HG02870 (cell line): ENCODE results near the gene FOXP1.

Experiments used
- ATAC-seq: cut with Tn5 transposase; IDR thresholded peaks from one replicate; pipeline ENCODE4 v1.9.1; 2021; ENCODE audit warnings: mild to moderate bottlenecking, moderate library complexity; ENCODE audit not compliant: unreplicated experiment

The FOXP1 gene

DNA sequence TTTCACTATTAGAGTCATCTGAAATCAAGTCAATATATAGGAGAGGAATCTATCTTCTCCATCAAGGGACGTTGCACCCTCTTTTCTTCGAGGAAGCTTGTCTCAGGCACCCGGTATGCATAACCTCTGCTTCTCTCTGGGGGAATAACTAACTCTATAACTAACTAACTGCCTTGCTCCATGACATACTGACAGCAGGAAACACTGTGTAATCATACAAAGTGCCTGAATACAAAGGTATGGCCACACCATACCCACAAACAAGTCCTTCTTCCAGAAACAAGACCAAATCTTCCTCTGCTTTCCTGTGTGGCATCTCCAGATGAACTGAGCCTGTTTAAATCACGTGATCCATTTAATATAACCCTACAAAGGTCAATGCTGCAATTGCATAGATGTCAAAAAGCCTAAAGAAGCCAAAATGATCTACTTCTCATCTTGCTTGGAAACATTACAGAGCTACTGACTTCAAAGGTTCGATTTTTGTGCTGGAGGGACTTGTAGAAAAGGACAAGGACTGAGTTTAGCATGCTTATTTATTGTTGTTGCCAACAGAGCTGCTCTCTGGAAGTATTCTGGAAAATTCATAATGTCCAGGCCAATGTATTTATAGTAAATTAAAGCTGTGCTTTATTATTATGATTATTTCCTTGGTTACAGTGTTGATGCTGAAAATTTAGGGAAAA, 380.5 kb downstream of the FOXP1 start:
- ATAC-seq: no peak

DNA sequence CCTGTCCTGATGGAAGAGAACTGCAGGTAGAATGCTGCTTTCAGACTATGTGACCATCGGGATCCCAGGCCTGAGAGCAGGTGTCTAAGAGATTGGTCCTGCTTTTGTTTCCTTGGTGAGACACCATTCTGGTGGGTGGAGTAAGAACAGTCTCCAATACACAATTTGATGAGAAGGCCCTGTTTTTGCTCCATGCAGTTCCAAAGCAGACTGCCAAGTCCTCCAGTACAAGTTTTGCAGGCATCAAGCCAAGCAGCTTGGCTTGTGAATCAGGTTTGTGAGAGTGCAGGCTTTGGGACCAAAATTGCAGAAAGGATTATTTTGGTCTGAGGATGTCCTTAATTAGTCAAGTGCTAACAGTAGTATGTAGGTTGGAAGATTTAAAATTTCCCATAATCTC, 381.6 kb downstream of the FOXP1 start:
- no peak for ATAC-seq

DNA sequence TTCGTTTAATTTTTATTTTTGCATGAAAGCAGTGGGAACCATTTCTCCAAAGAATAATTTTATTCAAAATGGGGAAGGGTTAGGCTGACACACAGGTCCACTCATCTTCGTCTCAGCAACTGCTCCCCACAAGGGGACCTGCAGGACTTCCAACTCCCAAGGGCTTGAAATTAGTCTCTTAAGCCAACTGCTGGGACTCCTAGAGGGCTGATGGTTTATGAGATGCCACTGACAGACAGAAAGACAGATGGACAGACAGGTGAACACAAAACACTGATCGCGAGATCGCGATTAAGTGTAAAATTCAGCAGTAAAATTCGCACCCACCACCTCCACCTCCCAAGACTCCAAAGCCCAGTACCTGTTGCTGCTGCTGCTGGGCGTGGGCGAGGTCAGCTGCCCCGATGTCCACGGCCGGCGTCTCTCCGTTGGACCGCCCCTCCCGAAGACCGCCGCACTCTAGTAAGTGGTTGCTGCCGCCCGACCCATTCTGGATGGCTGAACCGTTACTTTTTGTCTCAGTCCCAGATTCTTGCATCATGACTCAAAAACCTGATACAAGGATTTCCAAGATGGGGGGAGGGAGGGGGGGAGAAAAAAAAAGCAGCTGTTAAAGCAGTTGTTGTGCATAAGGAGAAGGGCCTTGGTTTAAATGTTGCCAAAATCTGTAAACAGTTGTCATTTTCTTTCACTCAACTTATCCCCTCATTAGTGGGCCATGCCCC, 385.5 kb downstream of the FOXP1 start:
- no peak for ATAC-seq

DNA sequence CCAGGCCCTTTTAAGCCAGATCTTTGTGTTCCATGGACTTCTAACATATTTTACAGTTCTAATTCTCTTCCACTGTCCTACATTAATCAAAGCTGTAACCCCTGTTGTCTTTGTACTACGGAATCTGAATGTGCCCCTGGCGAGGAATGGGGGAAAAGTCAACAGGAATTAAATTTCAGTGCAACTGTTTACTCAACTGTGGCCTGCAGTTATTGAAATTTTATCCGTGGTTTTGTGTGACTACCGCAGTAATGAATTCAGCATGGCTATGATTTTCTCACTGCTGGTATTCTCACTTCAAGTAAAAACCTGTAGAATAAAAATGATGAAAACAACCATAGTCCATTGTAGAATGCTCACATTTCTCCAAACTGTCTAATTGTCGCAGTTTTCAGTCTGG, 388.0 kb downstream of the FOXP1 start:
- ATAC-seq: no peak

DNA sequence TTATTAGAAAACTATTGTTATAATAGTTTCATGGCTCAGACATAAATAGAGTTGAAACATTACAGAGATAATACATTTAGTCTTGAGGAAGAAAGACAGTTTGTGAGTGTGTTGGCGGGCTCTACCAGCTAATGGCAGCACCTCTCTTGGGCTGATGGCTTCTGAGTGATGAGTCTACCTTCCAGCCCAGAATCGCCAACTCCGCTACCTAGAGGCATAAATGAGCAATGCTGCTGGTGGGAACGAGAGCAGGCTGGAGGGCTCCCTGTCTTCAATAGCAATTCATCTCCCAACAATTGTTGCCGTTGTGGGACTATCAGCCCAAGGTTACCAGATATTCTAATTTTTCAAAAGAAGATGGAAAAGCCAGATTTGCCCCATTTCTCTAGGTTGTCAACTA, 388.7 kb downstream of the FOXP1 start:
- no peak for ATAC-seq

DNA sequence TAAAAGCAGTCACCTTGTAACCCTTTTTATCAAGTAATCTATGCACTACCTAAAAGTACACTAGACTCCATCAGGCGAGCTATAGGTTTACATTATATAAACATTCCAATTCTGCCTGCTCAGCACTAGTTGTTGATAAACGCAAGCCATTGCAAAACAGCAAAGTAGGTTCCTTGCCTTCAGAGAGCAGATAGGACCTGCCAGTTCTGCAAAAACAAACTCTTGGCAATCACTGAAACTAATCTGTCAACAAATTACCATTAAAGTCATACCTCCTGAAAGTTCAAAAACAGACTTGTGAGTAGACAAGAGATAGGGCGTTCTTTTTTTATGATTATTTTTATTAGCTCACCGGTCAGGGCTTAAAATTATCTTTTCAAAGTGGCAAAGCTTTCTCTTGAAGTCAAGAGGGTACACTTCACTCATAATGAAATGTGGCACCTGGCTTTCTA, 392.5 kb downstream of the FOXP1 start:
- ATAC-seq: no peak

DNA sequence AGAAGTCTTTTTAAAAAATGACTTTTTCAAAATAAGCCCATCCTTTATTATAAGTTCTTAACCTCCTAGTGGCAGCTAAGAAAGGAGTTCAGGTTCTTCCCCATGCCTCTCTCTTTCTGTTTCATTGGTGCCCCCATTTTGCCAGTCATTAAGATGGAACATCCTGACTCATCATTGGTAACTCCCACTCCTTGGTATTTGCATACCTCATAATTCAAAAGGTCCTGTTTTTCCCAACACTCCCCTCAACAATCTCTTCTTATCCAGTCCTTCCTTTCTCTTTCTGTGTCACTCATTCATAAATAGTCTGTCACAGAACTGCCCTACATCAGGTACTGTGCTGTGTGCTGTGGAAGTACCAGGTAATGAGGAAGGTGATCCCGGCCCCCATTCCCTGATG, 394.0 kb downstream of the FOXP1 start:
- ATAC-seq: no peak

DNA sequence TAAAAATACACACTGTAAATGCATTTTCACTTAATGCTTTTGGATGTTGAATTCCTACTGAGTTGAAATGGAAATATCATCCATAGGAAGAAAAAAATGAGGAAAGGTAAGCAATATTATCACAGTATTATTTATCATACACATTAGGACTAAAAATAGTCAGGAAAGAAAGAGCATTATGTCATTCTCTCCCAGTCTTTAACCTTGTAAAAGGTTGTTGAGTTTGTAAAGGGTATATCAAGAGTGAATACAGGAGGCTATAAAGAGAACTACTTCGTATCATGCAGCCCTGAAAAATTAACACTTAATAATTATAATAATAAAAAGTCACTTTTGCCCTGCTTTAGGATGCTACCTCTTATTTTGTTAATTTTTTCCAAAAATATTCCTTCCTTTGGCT, 395.8 kb downstream of the FOXP1 start:
- ATAC-seq: no peak

DNA sequence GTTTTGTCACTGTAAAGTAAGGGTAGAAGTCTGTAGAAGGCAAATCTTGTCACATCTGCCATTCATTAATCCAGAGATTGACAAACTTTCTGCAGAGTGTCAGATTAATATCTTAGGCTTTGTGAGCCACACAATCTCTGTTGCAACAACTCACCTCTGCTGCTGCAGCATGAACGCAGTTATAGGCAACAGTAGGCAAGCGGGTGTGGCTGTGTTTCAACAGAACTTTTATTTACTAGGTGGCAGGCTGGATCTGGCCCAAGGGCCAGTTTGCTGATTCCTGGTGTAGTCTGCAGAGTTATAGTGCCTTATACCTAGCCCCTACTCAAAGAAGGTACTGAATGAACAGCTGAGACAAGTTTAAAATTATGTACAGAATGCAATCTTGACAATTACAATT, 396.7 kb downstream of the FOXP1 start:
- ATAC-seq: no peak

DNA sequence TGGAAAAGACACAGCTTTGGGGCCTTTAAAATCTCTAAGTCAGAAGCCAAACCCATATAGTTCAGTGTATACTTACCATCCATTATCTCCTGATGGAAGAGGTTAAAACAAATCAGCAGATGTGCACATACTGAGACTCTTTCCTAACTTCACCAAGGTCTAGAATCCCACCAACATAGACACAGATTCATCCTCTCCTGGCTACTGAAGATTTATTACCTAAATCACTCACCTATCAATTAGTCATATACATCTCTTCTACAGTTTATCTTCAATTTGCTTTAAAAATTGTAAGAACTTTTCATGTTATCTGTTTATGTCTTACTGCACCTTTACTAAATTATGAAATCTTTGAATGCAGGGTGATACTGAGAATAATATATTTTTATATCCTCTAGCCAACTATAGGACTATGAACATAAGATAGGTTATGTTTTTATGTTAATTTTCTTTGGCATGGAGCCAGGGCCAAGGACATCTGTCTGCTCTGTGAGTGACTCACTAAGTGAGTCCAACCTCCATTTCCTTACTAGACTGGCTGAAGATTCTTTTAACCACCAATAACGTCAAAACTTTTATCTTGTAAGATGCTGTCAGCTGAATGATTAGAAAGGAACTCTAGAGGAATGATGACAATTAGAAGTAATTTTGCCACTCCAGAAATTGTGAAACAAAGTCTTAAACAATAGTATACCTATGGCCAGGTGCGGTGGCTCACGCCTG, 397.6 kb downstream of the FOXP1 start:
- ATAC-seq: no peak

DNA sequence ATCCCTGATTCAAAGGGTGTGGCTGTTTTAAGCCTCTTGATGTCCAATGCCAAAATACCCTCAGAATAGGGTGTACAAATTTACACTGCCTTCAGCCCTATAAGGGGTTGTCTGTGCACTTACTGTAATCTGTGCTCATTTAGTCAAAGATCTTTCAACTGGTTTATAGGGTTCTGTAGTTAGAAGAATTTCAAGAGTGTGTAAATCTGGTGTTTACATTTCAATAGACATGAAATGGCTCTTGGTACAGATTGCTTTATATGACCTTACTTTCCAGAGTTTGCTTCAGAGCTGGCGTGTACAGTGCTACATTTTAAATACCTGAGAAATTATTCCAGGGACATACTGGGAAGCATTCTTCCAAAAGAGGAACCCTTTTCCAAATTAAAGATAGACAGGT, 399.3 kb downstream of the FOXP1 start:
- ATAC-seq: no peak

DNA sequence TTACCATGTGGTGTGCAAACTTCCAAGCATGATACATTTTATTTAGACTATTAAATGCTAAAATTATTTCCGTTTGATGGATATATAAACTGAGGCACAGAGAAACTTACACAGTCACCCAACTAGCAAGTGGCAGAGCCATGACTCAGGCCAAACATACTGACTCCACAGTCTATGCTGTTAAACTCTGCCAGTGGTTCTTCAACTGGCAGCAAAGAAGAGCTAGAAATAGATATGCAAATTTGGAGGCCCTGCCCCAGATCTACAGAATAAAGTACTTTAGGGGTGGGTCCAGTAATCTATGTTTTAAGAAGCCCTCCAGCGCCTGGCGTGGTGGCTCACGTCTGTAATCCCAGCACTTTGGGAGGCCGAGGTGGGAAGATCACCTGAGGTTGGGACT, 400.0 kb downstream of the FOXP1 start:
- no peak for ATAC-seq

DNA sequence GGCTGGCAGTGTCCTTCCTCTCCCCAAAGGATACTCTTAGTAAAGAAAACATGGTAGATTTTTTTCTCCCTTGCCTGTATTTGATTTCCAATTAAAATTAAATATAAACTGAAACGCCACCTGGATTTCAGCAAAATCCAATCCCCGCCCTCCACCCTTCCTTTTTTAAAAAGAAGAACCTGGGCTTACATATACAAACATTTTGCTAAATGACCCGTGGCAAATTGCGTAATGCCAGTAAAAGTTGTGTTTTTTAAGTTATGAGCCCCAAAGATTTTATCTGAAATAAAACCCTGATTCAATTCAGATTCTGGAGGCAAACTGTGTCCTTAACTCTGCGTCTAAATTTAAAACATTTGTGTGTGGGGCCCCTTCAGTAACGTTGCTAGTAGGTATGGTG, 403.0 kb downstream of the FOXP1 start:
- ATAC-seq: no peak

DNA sequence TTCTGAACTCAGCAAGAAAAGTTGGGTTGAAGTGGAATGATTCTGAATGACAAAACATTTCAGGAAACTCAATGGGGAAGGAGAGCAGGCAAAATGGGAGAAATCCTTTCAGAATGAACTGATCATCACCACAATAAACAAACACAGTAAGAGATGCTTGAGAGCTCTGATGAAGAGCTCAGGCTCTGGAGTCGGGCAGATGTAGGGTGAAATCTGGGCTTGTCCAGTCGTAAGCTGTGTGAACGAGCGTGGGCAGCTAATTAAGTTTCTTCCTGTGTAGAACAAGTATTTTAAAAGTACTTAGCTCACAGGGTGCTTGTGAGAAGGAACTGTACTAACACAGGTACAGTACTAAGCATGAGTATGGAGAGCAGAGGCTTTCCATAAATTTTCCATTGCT, 406.2 kb downstream of the FOXP1 start:
- ATAC-seq: no peak

DNA sequence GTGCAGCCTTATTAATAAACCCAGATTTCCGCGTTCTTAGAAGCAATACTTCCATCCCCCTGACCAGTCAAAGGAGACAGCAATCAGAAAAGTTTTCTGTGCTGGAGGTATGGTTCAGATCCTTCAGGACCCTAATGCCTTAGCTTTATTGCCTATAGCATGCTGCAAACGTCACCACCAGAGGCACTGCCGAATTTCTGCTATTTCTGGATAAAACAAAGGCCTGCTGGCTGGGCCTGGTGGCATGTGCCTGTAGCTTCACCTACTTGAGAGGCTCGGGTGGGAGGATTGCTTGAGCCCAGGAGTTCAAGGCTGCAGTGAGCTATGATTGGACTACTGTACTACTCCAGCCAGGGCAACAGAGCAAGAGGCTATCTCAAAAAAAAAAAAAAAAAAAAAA, 407.2 kb downstream of the FOXP1 start:
- no peak for ATAC-seq

DNA sequence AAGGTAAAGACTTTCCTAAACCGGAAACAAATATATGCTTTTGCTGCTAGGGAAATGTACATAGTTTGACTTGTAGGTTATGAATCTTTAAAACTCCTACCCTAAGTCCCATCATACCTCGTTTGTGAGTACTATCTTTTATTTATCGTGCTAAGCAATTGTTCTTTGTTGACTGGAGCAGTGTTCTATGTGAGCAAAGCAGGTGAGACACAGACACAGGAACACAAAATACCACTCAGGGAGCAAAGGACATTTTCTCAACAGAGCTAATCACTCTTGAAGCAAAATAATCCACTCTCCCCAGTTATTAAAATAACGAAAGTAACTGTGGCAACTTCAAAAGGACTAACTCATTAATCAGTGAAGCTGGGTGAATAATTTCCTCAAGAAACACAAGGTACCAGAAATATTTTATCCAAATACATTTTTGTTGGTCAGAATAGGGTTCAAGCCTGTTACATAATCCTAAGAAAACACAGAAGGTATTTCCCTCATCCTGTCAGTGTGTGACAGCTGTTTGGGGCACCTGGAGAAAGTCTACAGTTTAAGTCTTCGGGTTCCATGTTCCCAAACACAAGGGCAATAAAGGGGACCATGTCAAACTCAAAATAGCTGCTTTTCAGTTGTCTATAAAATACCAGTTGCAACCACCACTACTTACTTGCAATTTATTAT, 407.7 kb downstream of the FOXP1 start:
- no peak for ATAC-seq

DNA sequence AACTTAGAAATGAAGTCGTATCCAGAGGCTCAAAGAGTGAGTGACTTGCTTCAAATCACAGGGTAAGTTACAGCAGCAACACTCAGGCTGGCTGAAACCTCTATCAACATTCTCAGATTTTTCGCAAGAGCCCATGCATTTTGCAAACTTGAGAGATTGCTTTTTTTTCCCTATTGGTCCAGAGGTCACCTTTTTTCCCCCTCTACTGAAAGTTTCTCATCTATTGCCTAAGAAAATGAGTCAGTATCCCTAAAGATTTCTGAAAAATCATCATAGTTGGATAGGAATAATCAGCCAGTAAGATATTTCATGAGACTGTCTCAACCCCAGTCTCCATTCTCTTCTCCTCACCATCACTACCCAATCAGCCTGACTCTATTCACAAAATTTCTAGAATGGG, 410.6 kb downstream of the FOXP1 start:
- no peak for ATAC-seq

DNA sequence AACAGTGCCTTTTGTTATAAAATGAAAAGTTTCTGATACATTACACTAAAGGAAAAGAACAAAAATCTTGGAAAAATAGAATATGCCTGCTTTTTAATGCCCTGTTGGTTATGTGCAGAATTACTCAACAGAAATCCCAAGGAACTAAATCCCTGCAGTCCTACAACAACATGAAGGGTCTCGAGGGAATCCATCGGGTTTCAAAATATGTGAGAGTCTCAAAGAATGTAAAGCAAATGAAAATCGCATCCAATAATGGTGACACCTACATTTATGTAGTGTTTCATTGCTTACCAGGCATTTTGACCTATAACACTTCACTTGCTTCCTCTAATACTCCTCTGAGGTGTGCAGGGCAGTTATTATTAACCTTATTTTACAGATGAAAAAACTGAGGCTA, 411.3 kb downstream of the FOXP1 start:
- ATAC-seq: no peak

DNA sequence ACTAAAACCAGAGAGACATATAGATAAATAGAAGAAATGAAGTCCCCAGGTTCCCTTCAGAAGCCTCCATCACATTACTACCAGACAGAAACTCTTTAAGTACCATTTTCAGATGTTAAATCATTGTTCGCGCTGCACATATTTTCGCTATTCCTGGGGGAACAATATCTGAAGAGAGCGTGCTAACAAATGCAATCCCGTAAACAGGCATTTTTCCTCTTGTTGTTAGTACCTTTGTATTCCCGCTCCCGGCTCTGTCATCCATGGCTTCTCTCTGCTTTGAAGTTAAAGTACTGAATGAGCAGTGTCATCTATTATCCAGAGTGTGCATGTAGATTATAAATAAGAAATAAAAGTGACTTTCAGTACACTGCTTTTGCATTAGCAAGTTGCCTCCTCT, 412.3 kb downstream of the FOXP1 start:
- no peak for ATAC-seq

DNA sequence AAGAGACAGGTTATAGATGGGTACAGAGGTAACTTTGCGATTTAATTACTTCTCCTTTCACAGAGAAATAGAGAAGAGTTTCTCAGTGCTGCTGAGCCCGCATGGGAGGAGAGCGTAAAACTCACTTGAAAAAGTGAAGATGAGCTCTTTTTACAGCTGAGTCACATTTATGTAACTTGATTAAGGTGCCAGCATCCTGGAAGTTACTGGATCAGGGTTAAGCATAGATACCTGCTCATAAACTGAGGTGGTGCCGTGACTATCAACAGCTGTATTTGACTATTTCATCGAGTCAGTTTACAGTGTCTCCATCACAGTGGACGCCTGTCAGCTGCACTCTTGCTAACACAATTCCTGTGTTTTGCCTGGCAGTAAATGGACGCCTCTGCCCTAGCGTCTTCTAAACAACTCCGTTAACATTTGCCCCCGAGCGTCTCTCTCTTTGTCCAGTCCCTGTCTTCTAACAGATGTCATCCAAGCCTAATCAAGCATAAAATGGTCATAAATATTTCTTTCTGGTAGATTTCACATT, 414.6 kb downstream of the FOXP1 start:
- no peak for ATAC-seq

DNA sequence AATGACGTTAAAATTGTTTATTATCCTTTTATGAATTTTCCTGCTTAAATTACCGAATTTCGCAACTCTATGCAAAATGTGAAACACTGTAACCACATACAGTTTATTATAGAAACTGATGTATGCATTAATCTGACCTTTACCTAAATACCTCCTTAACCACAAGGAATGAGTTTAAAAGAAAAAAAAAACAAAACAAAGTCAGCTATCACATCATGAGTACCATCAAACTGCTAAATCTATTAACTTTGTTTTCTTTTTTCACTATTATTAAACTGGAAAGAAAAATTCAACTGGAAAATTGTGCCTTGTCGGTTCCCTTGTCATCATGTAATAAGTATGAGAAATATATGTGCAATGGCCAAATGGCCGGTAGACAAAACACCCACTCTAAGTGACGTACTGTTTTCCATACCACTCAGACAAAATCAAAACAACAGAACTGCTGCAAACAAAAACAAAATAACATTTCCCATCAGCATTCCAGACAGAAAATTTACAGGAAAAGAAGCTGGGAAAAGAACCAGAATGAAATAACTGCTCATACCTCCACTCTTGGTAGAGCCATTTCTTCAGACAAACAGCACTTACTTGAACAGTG, 415.3 kb downstream of the FOXP1 start:
- no peak for ATAC-seq
